ENCODE data around the gene RTTN.

Gene RTTN

DNA sequence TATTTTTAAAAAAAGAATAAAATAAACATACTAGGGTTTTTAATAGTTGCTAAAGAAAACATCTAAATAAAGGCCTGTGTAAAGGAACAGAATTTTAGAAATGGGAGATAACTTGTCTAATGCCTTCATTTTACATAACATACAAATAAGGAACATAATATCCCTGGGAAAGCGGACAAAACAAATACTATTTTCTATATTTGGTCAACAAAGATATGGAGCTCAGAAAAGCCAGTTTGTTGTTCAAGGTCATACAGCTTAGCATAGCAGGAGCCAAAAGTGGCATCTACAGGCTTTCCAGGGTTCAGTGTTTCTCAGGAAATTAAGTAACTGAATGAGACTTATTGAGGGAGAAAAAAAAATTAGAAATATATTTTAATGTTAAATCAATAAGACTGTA lies 184.4 kb downstream of the RTTN start:
- Mint-ChIP-seq H3K4me3 (no peak overlapping the region), H3K27ac (no peak overlapping the region), H3K9me3 (no peaks in the 10 kb centered on the region), H3K4me1 (peaks cover 12% of the 10 kb centered on the region), H3K36me3 (peaks cover 48% of the 10 kb centered on the region)
- DNase-seq (ENCODE audit: low spot score in 2 of 2) (no peak), ATAC-seq (no peak)

DNA sequence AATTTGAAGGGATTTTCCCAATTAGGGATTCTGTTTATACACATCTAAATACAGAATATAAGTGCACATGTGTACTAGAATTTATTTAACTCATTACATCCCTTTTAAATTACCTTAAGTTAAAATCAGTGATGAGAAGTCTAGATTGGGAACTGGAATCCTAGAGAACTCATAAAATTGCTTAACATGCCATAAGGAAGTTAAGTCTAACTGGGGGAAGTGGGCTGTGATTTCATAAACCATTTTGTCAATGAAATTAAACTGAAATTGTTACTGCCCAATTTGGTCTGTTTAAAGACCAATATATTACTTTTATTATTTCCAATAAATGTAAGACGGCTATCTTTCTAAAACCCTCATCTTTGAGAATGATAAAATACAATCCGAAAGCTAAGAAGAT lies 185.5 kb downstream of the RTTN start:
- peaks cover 48% of the 10 kb centered on the region for H3K36me3 Mint-ChIP-seq
- H3K4me1 Mint-ChIP-seq = peaks cover 12% of the 10 kb centered on the region
- H3K4me3 Mint-ChIP-seq = no peak overlapping the region
- no peak for ATAC-seq
- DNase-seq (ENCODE audit: low spot score in 2 of 2) = no peak
- H3K9me3 Mint-ChIP-seq = no peaks in the 10 kb centered on the region
- H3K27ac Mint-ChIP-seq = no peak overlapping the region

DNA sequence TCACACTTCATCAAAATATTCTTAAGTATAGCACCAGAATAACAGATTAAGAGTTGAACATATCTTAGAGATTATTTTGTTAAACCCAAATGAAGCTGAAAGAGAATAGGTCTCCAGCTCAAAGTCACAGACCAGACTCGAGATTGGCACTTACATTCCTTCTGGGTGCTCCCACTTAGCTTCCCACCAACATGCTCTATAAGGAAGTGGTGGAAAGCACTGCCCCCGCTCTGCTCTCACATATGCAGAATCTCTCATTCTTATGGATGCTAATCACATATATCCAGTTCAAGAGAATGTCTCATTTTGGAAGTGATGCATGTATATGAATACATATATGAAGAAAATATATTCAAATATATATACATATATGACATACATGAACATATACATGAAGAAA lies 186.4 kb downstream of the RTTN start:
- Mint-ChIP-seq H3K9me3 (no peaks in the 10 kb centered on the region), H3K4me1 (peaks cover 7% of the 10 kb centered on the region), H3K27ac (no peak overlapping the region), H3K36me3 (peaks cover 47% of the 10 kb centered on the region), H3K4me3 (no peak overlapping the region)
- DNase-seq (ENCODE audit: low spot score in 2 of 2) (no peak), ATAC-seq (no peak)

DNA sequence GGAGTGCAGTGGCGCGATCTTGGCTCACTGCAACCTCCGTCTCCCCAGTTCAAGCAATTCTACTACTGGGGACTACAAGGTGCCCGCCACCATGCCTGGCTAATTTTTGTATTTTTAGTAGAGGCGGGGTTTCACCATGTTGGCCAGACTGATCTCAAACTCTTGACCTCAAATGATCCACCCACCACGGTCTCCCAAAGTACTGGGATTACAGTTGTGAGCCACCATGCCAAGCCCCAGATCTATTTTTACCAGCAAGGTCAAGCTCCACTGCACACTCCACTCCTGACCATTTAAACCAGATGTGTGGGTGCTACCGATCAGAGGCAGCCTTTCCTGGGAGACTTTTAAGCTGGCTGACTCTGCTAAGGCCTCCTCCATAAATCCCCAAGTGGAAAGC lies 190.4 kb downstream of the RTTN start:
- Mint-ChIP-seq H3K9me3 (peaks cover 6% of the 10 kb centered on the region), H3K27ac (peak overlapping the region; percentile 32), H3K36me3 (peaks cover 28% of the 10 kb centered on the region), H3K4me1 (no peaks in the 10 kb centered on the region), H3K4me3 (no peak overlapping the region)
- ATAC-seq = no peak
- DNase-seq (ENCODE audit: low spot score in 2 of 2) = no peak

DNA sequence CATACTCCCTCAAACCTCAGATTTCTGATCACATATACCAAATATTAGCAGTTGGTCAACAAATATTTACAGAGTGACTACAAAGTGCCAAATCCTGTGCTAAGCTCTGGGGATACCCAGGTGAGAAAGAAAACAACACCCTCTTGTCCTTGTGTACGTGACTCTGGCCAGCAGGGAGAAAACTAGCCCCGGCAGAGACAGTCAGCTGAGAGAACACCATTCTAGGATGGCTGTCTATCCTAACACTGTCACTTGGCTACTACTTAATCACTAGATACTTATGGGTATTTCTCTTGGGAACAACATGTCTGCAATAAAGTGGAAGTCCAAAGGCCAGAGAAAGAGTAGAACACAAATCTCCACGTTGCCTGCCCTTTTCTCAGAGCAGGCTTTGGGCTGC lies 199.9 kb downstream of the RTTN start:
- Mint-ChIP-seq H3K9me3 (peaks cover 8% of the 10 kb centered on the region), H3K27ac (no peak overlapping the region), H3K4me1 (no peaks in the 10 kb centered on the region), H3K4me3 (no peak overlapping the region), H3K36me3 (peaks cover 48% of the 10 kb centered on the region)
- DNase-seq (ENCODE audit: low spot score in 2 of 2) (no peak), ATAC-seq (no peak)

DNA sequence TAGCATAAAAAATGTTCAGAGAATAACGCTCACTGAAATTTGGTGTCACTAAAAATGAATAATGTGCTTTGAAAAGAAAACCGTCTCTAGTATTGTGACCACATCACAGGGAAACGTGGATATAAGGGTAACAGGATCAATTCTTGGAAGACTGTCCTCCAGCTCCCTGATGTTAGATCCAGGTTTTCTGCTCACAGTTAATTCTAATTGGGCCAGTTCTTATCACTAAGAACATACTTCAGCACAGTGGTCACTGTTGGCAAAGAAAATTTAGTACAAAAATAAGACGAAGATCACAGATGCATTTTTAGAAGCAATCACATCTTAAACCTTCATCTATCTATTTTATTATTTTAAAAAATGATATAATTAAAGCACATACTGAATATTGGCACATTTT lies 200.8 kb downstream of the RTTN start:
- Mint-ChIP-seq H3K36me3 (peaks cover 50% of the 10 kb centered on the region), H3K9me3 (peaks cover 3% of the 10 kb centered on the region), H3K4me3 (no peak overlapping the region), H3K4me1 (no peaks in the 10 kb centered on the region), H3K27ac (no peak overlapping the region)
- no peak for DNase-seq (ENCODE audit: low spot score in 2 of 2)
- no peak for ATAC-seq

DNA sequence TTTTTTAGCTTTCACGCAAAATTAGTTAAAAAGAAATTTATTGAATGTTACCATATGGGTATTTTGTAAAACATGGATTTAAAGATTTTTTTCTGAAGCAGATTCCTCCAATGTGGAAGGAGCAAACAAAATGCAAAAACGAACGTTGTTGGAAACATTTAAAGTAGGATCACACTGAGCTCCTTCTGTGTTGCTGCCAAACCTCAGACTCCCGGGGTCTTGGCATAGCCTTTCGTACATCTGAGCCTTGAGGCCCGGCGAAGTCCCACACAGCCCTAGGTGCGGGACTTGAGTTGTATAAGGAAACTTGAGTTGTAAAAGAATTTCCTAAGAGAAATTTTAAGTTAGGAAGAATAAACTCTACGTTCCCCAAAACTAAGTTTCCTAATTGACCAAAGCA lies 205.8 kb downstream of the RTTN start:
- peaks cover 36% of the 10 kb centered on the region for H3K36me3 Mint-ChIP-seq
- H3K4me3 Mint-ChIP-seq = no peak overlapping the region
- ATAC-seq = no peak
- H3K9me3 Mint-ChIP-seq = no peaks in the 10 kb centered on the region
- no peaks in the 10 kb centered on the region for H3K4me1 Mint-ChIP-seq
- DNase-seq (ENCODE audit: low spot score in 2 of 2) = no peak
- H3K27ac Mint-ChIP-seq = no peak overlapping the region

GRCh38 chr18:69998523-69998987 lies 206.9 kb downstream of the RTTN start:
- ATAC-seq (no peak), DNase-seq (ENCODE audit: low spot score in 2 of 2) (no peak)
- Mint-ChIP-seq H3K27ac (no peak overlapping the region), H3K9me3 (no peaks in the 10 kb centered on the region), H3K4me1 (no peaks in the 10 kb centered on the region), H3K36me3 (peaks cover 29% of the 10 kb centered on the region), H3K4me3 (no peak overlapping the region)

DNA sequence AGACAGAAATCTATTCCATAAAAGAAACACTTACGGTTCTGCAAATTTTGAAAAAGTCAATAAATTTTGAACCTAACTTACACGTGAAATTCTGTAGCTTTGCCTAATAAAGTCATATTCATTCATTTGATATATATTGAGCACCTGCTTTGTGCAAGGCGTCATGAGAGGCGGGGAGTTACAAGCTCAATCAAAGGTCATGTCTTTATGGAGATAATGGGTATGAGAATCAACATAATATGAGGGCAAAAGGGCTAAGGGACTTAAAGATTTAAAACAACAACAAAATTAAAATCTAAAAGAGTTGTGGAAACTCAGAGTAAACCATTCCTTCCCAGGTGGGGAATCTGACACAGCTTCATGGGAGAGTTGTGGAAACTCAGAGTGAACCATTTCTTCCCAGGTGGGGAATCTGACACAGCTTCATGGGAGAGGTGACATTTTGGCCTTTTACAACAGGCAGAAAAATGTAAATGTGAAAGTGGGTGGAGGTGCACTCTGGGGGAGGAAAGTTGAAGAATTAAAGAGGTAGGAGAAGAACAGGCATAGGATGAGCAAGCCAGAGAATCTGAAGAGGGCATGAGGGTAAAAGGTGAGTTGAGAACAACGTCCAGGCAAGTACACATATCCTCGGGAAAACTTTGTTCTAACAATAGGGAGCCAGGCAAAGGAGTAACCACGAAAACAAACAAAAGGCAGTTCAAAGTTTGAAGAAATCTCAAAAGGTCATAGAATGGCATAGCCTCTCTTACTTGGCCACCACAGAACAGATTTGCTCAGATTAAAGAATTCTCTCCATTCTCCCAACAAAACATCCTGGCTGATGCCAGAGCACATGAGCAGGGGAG lies 208.3 kb downstream of the RTTN start:
- H3K27ac Mint-ChIP-seq = no peak overlapping the region
- peaks cover 17% of the 10 kb centered on the region for H3K36me3 Mint-ChIP-seq
- no peak overlapping the region for H3K4me3 Mint-ChIP-seq
- no peaks in the 10 kb centered on the region for H3K9me3 Mint-ChIP-seq
- ATAC-seq = no peak
- no peaks in the 10 kb centered on the region for H3K4me1 Mint-ChIP-seq
- DNase-seq (ENCODE audit: low spot score in 2 of 2) = no peak

GRCh38 chr18:69996417-69996816 lies 209.1 kb downstream of the RTTN start:
- no peaks in the 10 kb centered on the region for H3K4me1 Mint-ChIP-seq
- H3K27ac Mint-ChIP-seq = no peak overlapping the region
- no peak overlapping the region for H3K4me3 Mint-ChIP-seq
- DNase-seq (ENCODE audit: low spot score in 2 of 2) (no peak), ATAC-seq (no peak)
- H3K36me3 Mint-ChIP-seq = peaks cover 10% of the 10 kb centered on the region
- no peaks in the 10 kb centered on the region for H3K9me3 Mint-ChIP-seq

DNA sequence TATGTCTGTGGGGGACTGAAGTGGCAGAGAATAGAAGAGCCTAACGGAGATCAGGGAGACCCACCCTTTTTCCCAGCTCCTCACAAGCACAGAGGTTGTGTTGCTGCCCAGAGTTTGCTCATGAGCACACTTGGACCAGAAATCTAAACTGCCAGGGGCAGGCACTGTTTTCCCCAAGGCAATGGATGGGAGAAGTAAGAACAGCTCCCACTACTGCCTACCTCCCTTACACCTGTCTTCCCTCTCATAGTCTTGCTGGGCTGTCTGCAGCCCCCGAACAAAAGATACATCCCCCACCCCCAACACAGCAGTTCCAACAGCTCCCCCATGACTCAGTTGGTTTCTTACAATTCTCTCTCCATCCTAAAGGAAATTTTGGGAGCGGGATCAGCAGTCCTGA lies 209.7 kb downstream of the RTTN start:
- H3K27ac Mint-ChIP-seq = no peak overlapping the region

DNA sequence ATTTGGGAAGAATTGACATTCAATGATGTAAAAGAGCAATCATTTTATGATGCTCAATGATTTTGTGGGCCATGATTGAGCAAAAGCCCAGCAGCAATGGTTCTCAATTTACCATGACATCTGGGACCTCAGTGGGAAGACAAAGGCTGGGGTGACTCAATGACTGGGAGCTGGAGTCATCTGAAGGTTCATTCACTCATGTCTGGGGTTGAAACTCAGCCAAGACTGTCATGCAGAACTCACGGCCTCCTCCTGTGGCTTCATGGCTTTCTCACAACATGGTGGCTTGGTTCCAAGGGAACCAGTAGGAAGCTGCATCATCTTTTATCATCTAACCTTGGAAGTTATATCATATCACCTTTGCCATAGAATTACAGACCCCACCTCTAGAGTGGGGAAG lies 212.7 kb downstream of the RTTN start:
- DNase-seq (ENCODE audit: low spot score in 2 of 2) = no peak
- no peaks in the 10 kb centered on the region for H3K36me3 Mint-ChIP-seq
- ATAC-seq = no peak
- no peak overlapping the region for H3K4me3 Mint-ChIP-seq
- H3K9me3 Mint-ChIP-seq = peaks cover 15% of the 10 kb centered on the region
- H3K4me1 Mint-ChIP-seq = no peaks in the 10 kb centered on the region
- H3K27ac Mint-ChIP-seq = no peak overlapping the region

More for the DNA sequence above, 209.7 kb downstream of the RTTN start:
- no peak for DNase-seq (ENCODE audit: low spot score in 2 of 2)
- no peak for ATAC-seq
- H3K4me1 Mint-ChIP-seq = no peaks in the 10 kb centered on the region
- no peaks in the 10 kb centered on the region for H3K9me3 Mint-ChIP-seq
- H3K36me3 Mint-ChIP-seq = peaks cover 3% of the 10 kb centered on the region
- no peak overlapping the region for H3K4me3 Mint-ChIP-seq

DNA sequence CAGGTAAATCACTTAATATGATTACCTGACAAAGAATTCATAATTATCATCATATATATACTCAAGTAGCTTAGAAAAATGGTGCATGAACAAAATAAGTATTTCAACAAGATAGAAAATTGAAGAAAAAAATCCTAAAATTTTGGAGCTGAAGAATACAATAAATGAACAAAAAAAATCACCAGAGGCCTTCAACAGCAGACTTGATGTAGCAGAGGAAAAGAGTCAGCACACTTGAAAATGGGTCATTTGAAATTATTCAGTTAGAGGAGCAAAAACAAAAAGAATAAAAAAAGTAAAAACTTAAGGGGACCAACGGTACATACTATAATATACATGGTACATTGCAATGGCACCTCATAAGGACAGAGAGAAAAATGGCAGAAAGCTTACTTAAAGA lies 217.6 kb downstream of the RTTN start:
- ATAC-seq (no peak), DNase-seq (ENCODE audit: low spot score in 2 of 2) (no peak)
- no peaks in the 10 kb centered on the region for H3K36me3 Mint-ChIP-seq
- H3K4me1 Mint-ChIP-seq = peaks cover 2% of the 10 kb centered on the region
- H3K9me3 Mint-ChIP-seq = peaks cover 24% of the 10 kb centered on the region
- H3K4me3 Mint-ChIP-seq = no peak overlapping the region
- H3K27ac Mint-ChIP-seq = no peak overlapping the region

- H3K4me1 Mint-ChIP-seq = peaks cover 28% of the 10 kb centered on the region
- H3K9me3 Mint-ChIP-seq = peaks cover 26% of the 10 kb centered on the region
- H3K36me3 Mint-ChIP-seq = no peaks in the 10 kb centered on the region
- H3K27ac Mint-ChIP-seq = no peak overlapping the region
- H3K4me3 Mint-ChIP-seq = no peak overlapping the region
- DNase-seq (ENCODE audit: low spot score in 2 of 2) (no peak), ATAC-seq (no peak)
Measured at GRCh38 chr18:69985239-69985638, 220.2 kb downstream of the RTTN start.

- DNase-seq (ENCODE audit: low spot score in 2 of 2) = no peak
- Mint-ChIP-seq H3K27ac (peak overlapping the region; percentile 24), H3K36me3 (no peaks in the 10 kb centered on the region), H3K9me3 (peaks cover 12% of the 10 kb centered on the region), H3K4me1 (peaks cover 56% of the 10 kb centered on the region), H3K4me3 (peak overlapping the region; percentile 44)
- no peak for ATAC-seq
Measured at GRCh38 chr18:69982417-69982816, 223.1 kb downstream of the RTTN start.

GRCh38 chr18:69981948-69982347 lies 223.5 kb downstream of the RTTN start:
- DNase-seq (ENCODE audit: low spot score in 2 of 2) (no peak), ATAC-seq (peak; percentile 83)
- Mint-ChIP-seq H3K9me3 (peaks cover 10% of the 10 kb centered on the region), H3K36me3 (no peaks in the 10 kb centered on the region), H3K4me3 (peak overlapping the region; percentile 44), H3K27ac (peak overlapping the region; percentile 60), H3K4me1 (peaks cover 60% of the 10 kb centered on the region)

All from stimulated activated effector memory CD8-positive, alpha-beta T cell treated with anti-CD3 and anti-CD28 coated beads, Interleukin-12 subunit alpha, Interleukin-12 subunit beta, amount 100 ng/mL, for 72 hours (primary cell).